ENCODE data around the gene SCGN.
A peak's percentile ranks its signal among the peaks of the same experiment; 100 is the strongest.

Gene SCGN

GRCh38 chr6:25703005-25703404 lies 51.0 kb downstream of the SCGN start:
- Histone ChIP-seq H3K27ac (ENCODE audit: low read length, poor library complexity, severe bottlenecking) (no peak overlapping the region), H3K79me1 (replicated peaks; ENCODE audit: low read length, poor library complexity, severe bottlenecking) (no peaks in the 10 kb centered on the region), H2BK15ac (ENCODE audit: low read depth, poor library complexity, severe bottlenecking) (no peak overlapping the region), H3K9ac (ENCODE audit: low read length) (no peak overlapping the region), H3K9me3 (ENCODE audit: control insufficient read depth, low read length) (no peaks in the 10 kb centered on the region), H2BK5ac (ENCODE audit: low read depth, low read length, poor library complexity, severe bottlenecking) (no peak overlapping the region), H4K91ac (ENCODE audit: low read length) (no peak overlapping the region), H3K36me3 (ENCODE audit: control insufficient read depth in 1 of 2, insufficient read depth in 2 of 2, low read depth in 1 of 2, low read length in 2 of 2) (no peaks in the 10 kb centered on the region), H2BK120ac (ENCODE audit: low read depth, low read length) (no peak overlapping the region), H2AK5ac (ENCODE audit: low read length, severe bottlenecking) (no peak overlapping the region), H3K4me3 (ENCODE audit: insufficient read depth in 1 of 2, low read depth in 1 of 2, low read length in 2 of 2) (no peak overlapping the region), H4K8ac (ENCODE audit: low read length) (no peak overlapping the region), H3K4ac (ENCODE audit: low read depth in 1 of 2, low read length in 2 of 2) (no peak overlapping the region), H2AFZ (ENCODE audit: low read depth, low read length) (no peak overlapping the region), H2BK12ac (ENCODE audit: low read length in 2 of 2) (no peak overlapping the region), H3K4me2 (ENCODE audit: low read length, poor library complexity, severe bottlenecking) (no peak overlapping the region), H3K14ac (ENCODE audit: low read length in 2 of 2) (no peak overlapping the region), H3K27me3 (ENCODE audit: control insufficient read depth in 1 of 2, insufficient read depth in 1 of 2, low read length in 2 of 2) (no peaks in the 10 kb centered on the region), H3K4me1 (ENCODE audit: control insufficient read depth, insufficient read depth, low read depth, low read length) (peaks cover 2% of the 10 kb centered on the region), H3K23ac (ENCODE audit: low read length in 2 of 2) (no peak overlapping the region), H3K18ac (ENCODE audit: low read depth in 1 of 2, low read length in 2 of 2) (no peak overlapping the region)
- WGBS = 80% methylated on average over 3 of the region's 3 CpGs
- DNase-seq = no peak

DNA sequence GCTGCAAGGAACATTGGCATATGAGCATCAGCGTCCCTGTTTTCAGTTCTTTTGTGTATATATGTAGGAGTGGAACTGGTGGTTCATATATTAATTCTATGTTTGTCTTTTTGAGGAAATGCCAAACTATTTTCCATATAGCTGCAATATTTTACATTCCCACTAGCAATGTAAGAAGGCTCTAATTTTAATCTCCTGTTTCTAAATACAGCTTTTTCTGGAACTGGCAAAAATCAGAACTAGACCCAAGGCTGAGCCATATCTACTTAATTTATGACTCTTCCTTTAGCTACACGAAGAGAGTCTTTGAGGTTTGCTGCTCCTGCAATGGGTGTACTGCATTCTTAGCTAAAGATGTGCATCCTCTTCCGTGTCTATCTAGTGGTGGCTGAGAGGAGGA lies 52.0 kb downstream of the SCGN start:
- Histone ChIP-seq H4K91ac (ENCODE audit: low read length) (no peak overlapping the region), H2BK5ac (ENCODE audit: low read depth, low read length, poor library complexity, severe bottlenecking) (no peak overlapping the region), H3K18ac (ENCODE audit: low read depth in 1 of 2, low read length in 2 of 2) (no peak overlapping the region), H3K79me1 (replicated peaks; ENCODE audit: low read length, poor library complexity, severe bottlenecking) (no peaks in the 10 kb centered on the region), H3K4ac (ENCODE audit: low read depth in 1 of 2, low read length in 2 of 2) (no peak overlapping the region), H4K8ac (ENCODE audit: low read length) (no peak overlapping the region), H2BK120ac (ENCODE audit: low read depth, low read length) (no peak overlapping the region), H2AFZ (ENCODE audit: low read depth, low read length) (no peak overlapping the region), H2BK15ac (ENCODE audit: low read depth, poor library complexity, severe bottlenecking) (no peak overlapping the region), H3K27ac (ENCODE audit: low read length, poor library complexity, severe bottlenecking) (no peak overlapping the region), H3K36me3 (ENCODE audit: control insufficient read depth in 1 of 2, insufficient read depth in 2 of 2, low read depth in 1 of 2, low read length in 2 of 2) (no peaks in the 10 kb centered on the region), H2BK12ac (ENCODE audit: low read length in 2 of 2) (no peak overlapping the region), H3K4me3 (ENCODE audit: insufficient read depth in 1 of 2, low read depth in 1 of 2, low read length in 2 of 2) (no peak overlapping the region), H3K27me3 (ENCODE audit: control insufficient read depth in 1 of 2, insufficient read depth in 1 of 2, low read length in 2 of 2) (no peaks in the 10 kb centered on the region), H3K9me3 (ENCODE audit: control insufficient read depth, low read length) (no peaks in the 10 kb centered on the region), H3K23ac (ENCODE audit: low read length in 2 of 2) (no peak overlapping the region), H3K4me2 (ENCODE audit: low read length, poor library complexity, severe bottlenecking) (no peak overlapping the region), H3K9ac (ENCODE audit: low read length) (no peak overlapping the region), H3K14ac (ENCODE audit: low read length in 2 of 2) (no peak overlapping the region), H2AK5ac (ENCODE audit: low read length, severe bottlenecking) (no peak overlapping the region), H3K4me1 (ENCODE audit: control insufficient read depth, insufficient read depth, low read depth, low read length) (peaks cover 2% of the 10 kb centered on the region)
- DNase-seq = no peak
- 50% methylated on average over 3 of the region's 3 CpGs for WGBS

GRCh38 chr6:25706314-25707014 lies 54.4 kb downstream of the SCGN start:
- Histone ChIP-seq H3K4ac (ENCODE audit: low read depth in 1 of 2, low read length in 2 of 2) (no peak overlapping the region), H2AK5ac (ENCODE audit: low read length, severe bottlenecking) (no peak overlapping the region), H3K4me2 (ENCODE audit: low read length, poor library complexity, severe bottlenecking) (no peak overlapping the region), H2BK120ac (ENCODE audit: low read depth, low read length) (no peak overlapping the region), H3K79me1 (replicated peaks; ENCODE audit: low read length, poor library complexity, severe bottlenecking) (no peaks in the 10 kb centered on the region), H2BK12ac (ENCODE audit: low read length in 2 of 2) (no peak overlapping the region), H3K27ac (ENCODE audit: low read length, poor library complexity, severe bottlenecking) (no peak overlapping the region), H3K27me3 (ENCODE audit: control insufficient read depth in 1 of 2, insufficient read depth in 1 of 2, low read length in 2 of 2) (no peaks in the 10 kb centered on the region), H2AFZ (ENCODE audit: low read depth, low read length) (no peak overlapping the region), H4K91ac (ENCODE audit: low read length) (no peak overlapping the region), H3K23ac (ENCODE audit: low read length in 2 of 2) (no peak overlapping the region), H2BK15ac (ENCODE audit: low read depth, poor library complexity, severe bottlenecking) (no peak overlapping the region), H3K4me3 (ENCODE audit: insufficient read depth in 1 of 2, low read depth in 1 of 2, low read length in 2 of 2) (no peak overlapping the region), H3K9ac (ENCODE audit: low read length) (no peak overlapping the region), H3K18ac (ENCODE audit: low read depth in 1 of 2, low read length in 2 of 2) (no peak overlapping the region), H3K9me3 (ENCODE audit: control insufficient read depth, low read length) (no peaks in the 10 kb centered on the region), H2BK5ac (ENCODE audit: low read depth, low read length, poor library complexity, severe bottlenecking) (no peak overlapping the region), H3K36me3 (ENCODE audit: control insufficient read depth in 1 of 2, insufficient read depth in 2 of 2, low read depth in 1 of 2, low read length in 2 of 2) (no peaks in the 10 kb centered on the region), H3K4me1 (ENCODE audit: control insufficient read depth, insufficient read depth, low read depth, low read length) (peaks cover 2% of the 10 kb centered on the region), H4K8ac (ENCODE audit: low read length) (no peak overlapping the region), H3K14ac (ENCODE audit: low read length in 2 of 2) (no peak overlapping the region)
- 70% methylated on average over 5 of the region's 6 CpGs for WGBS
- DNase-seq = peak; percentile 2

GRCh38 chr6:25709761-25710160 lies 57.7 kb downstream of the SCGN start:
- Histone ChIP-seq H3K9me3 (ENCODE audit: control insufficient read depth, low read length) (no peaks in the 10 kb centered on the region), H3K4me3 (ENCODE audit: insufficient read depth in 1 of 2, low read depth in 1 of 2, low read length in 2 of 2) (no peak overlapping the region), H3K4me2 (ENCODE audit: low read length, poor library complexity, severe bottlenecking) (no peak overlapping the region), H2AK5ac (ENCODE audit: low read length, severe bottlenecking) (no peak overlapping the region), H3K27ac (ENCODE audit: low read length, poor library complexity, severe bottlenecking) (no peak overlapping the region), H3K18ac (ENCODE audit: low read depth in 1 of 2, low read length in 2 of 2) (no peak overlapping the region), H3K79me1 (replicated peaks; ENCODE audit: low read length, poor library complexity, severe bottlenecking) (no peaks in the 10 kb centered on the region), H2BK5ac (ENCODE audit: low read depth, low read length, poor library complexity, severe bottlenecking) (no peak overlapping the region), H2BK120ac (ENCODE audit: low read depth, low read length) (no peak overlapping the region), H4K8ac (ENCODE audit: low read length) (no peak overlapping the region), H3K4me1 (ENCODE audit: control insufficient read depth, insufficient read depth, low read depth, low read length) (peaks cover 2% of the 10 kb centered on the region), H3K27me3 (ENCODE audit: control insufficient read depth in 1 of 2, insufficient read depth in 1 of 2, low read length in 2 of 2) (no peaks in the 10 kb centered on the region), H3K14ac (ENCODE audit: low read length in 2 of 2) (no peak overlapping the region), H2AFZ (ENCODE audit: low read depth, low read length) (no peak overlapping the region), H3K9ac (ENCODE audit: low read length) (no peak overlapping the region), H2BK12ac (ENCODE audit: low read length in 2 of 2) (no peak overlapping the region), H2BK15ac (ENCODE audit: low read depth, poor library complexity, severe bottlenecking) (no peak overlapping the region), H3K4ac (ENCODE audit: low read depth in 1 of 2, low read length in 2 of 2) (no peak overlapping the region), H3K23ac (ENCODE audit: low read length in 2 of 2) (no peak overlapping the region), H3K36me3 (ENCODE audit: control insufficient read depth in 1 of 2, insufficient read depth in 2 of 2, low read depth in 1 of 2, low read length in 2 of 2) (no peaks in the 10 kb centered on the region), H4K91ac (ENCODE audit: low read length) (no peak overlapping the region)
- no peak for DNase-seq
- 90% methylated on average over 10 of the region's 10 CpGs for WGBS
